ENCODE results near the gene SLC27A5.

SLC27A5 gene, protein sequence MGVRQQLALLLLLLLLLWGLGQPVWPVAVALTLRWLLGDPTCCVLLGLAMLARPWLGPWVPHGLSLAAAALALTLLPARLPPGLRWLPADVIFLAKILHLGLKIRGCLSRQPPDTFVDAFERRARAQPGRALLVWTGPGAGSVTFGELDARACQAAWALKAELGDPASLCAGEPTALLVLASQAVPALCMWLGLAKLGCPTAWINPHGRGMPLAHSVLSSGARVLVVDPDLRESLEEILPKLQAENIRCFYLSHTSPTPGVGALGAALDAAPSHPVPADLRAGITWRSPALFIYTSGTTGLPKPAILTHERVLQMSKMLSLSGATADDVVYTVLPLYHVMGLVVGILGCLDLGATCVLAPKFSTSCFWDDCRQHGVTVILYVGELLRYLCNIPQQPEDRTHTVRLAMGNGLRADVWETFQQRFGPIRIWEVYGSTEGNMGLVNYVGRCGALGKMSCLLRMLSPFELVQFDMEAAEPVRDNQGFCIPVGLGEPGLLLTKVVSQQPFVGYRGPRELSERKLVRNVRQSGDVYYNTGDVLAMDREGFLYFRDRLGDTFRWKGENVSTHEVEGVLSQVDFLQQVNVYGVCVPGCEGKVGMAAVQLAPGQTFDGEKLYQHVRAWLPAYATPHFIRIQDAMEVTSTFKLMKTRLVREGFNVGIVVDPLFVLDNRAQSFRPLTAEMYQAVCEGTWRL

DNA sequence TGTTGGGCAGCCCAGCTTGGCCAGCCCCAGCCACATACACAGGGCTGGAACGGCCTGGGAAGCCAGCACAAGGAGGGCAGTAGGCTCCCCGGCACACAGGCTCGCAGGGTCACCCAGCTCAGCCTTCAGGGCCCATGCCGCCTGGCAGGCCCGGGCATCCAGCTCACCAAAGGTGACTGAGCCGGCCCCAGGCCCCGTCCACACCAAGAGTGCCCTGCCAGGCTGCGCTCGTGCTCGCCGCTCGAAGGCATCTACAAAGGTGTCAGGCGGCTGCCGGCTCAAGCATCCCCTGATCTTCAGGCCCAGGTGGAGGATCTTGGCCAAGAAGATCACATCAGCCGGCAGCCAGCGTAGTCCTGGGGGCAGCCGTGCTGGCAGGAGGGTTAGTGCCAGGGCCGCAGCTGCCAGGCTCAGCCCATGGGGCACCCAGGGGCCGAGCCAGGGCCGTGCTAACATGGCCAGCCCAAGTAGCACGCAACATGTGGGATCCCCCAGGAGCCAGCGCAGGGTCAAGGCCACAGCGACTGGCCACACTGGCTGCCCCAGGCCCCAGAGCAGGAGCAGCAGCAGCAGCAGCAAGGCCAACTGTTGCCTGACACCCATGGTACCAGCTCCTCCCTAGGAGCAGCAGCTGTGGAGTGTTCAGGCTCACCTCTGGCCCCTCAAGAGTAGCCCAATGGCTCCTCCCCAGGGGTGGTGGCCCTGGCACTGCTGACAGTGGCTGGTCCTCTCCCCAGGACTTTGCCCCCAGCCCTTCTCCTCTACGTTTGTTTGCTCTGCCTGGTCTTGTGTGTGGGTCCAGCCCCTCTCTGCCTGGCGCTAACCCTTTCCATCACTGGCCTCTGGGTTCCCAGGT, at the start of gene SLC27A5:
TSS of gene SLC27A5 (minus strand) at position 640 of the 856 bp plus-strand sequence. CDS start at position 603, 37 bp downstream.
- no peak for DNase-seq (ENCODE audit: low read depth, low spot score)

DNA sequence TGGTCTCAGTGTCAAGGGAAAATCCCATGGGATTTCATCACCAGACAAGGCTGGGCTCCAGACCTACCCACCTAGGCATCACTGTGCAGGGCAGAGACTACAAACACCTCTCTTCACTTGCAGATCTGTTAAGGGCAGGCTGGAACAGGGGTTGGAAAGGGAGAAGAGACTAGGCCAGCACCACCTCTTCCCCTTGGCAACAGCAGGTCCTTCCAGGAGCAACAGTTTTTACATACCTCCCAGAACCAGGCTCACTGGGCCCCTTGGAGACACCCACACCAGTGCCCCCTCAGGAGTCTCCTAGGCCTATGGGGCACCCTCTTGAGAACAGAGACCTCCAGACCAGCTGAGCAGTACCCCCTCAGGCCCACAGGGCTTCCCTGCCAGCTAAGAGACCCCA, 49.1 kb upstream of the SLC27A5 start:
- DNase-seq (ENCODE audit: low read depth, low spot score) = no peak

- DNase-seq (ENCODE audit: low read depth, low spot score) = no peak
These were observed 48.5 kb upstream of the SLC27A5 start for GRCh38 chr19:58560007-58560887.

DNA sequence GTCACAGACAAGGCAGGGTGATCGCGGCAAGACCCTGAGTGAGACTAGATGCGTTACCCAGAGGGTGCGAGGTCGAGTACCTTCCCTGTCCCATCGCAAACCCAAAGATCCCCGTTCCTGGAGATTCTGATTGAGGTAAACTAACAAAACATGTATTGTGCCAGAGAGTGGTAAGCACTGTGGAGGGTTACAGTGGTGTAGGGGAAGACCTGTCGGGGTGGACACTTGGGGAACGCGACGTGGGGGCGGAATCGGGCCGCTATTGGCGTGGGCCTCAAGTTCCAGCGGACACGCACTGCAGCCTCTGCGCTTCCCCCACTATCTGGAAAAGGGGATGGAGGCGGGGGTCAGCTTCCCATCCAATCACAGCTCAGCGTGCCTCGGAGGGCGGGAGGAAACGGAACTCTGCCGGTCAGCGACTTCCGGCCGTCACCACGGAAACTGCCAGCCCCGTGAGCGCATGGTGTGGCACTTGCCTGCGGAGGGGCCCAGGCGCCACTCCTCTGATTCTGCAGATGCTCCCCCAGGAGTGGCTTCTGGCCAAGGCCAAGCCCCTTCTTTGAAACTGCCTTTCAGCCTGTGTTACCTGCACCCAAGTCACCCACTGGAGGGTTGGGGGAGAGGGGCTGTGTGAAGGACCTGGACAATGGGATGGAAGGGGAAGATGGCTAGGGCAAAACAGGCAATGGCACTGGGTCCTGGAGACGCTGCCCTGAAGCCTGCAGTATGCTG, 47.6 kb upstream of the SLC27A5 start:
- peak; percentile 94 for DNase-seq (ENCODE audit: low read depth, low spot score)

DNA sequence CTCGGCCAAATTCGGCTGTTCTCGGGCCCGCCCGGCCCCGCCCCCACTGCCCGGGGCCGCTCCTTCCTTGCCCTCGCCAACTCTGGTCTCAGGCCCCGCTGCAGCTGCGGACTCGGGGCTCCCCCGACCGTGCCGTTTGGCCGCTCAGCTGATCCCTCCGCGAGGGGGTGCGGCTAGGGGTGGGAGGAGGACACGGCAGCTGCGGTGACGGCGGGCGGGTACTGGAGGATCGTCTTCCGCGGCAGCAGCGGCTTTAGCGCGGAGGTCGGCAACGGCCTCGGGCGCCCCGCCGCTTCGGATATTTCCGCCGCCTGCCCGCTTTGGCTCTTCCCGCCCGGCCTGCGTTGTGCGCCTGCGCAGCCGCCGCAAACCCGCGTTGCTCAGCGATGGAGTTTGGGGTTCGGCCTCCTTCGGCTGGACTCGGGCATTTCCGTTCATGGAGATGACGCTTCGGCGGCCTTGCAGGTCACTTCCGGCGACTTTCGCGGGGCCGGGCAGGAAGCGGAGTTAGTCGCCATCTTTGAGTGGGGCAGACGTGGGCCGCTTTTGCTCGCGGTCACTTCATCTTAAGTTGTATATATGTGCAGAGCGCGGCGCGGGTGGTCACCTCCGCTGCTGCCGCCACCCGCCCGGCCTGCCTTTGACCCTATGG, 47.0 kb upstream of the SLC27A5 start:
- DNase-seq (ENCODE audit: low read depth, low spot score) = peak; percentile 99

DNA sequence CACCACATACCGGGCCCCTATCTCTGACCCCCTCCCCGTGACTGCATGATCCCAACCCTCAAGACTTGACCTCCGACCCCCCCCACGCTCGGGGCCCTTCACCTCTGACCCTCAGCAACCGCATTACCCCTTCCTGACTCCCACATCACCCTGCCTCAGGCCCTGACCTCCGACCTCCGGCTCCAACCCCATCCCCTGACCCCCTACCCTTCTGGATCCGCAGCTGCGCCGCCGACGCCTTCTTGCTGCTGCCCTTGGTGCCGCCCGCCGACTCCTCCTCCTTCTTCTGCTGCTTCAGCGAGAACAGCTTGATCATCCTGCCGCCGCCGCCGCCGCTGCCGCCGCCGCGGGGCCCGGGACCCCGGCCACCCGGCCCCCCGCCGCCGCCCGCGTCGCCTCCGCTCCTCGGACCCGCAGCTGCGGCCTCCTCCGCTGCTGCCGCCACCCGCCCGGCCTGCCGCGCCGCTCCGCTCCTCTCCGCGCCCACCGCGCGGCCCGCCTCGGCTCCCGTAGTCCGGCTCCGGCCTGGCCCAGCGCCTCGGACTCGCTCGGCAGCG, 46.4 kb upstream of the SLC27A5 start, which contains the start of gene UBE2M:
TSS of gene UBE2M (minus strand) at position 546 of the 557 bp plus-strand sequence. CDS start at position 316, 230 bp downstream.
- peak; percentile 56 for DNase-seq (ENCODE audit: low read depth, low spot score)

- no peak for DNase-seq (ENCODE audit: low read depth, low spot score)
These were observed 45.7 kb upstream of the SLC27A5 start for GRCh38 chr19:58557221-58558065.

DNA sequence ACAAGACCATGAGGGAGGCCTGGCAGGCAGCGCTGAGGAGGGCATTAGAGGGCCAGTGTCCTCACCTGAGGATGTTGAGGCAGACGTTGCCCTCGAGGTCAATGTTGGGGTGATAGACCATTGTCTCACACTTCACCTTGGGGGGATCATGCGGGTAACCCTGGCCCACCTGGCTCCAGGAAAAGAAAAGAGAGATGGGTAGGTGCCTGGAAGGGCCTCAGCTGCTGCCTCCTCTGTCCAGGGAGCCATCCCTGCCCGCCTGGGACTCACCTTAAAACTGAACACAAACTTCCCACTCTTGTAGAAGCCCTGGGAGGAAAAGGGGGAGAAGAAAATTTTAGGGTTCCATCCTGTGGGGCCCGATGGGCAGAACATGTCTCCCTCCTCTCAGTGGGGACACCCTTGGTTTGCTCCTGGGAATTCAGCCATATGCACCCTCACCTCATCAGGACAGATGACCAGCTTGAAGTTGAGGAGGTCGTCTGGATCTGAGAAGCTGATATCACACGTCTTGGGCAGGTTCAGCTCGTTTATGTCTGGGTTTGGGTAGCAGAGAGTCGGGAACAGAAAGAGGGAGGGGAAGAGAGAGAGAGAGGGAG, 44.9 kb upstream of the SLC27A5 start:
- no peak for DNase-seq (ENCODE audit: low read depth, low spot score)

GRCh38 chr19:58555920-58556621, 44.3 kb upstream of the SLC27A5 start:
- DNase-seq (ENCODE audit: low read depth, low spot score) = no peak

DNA sequence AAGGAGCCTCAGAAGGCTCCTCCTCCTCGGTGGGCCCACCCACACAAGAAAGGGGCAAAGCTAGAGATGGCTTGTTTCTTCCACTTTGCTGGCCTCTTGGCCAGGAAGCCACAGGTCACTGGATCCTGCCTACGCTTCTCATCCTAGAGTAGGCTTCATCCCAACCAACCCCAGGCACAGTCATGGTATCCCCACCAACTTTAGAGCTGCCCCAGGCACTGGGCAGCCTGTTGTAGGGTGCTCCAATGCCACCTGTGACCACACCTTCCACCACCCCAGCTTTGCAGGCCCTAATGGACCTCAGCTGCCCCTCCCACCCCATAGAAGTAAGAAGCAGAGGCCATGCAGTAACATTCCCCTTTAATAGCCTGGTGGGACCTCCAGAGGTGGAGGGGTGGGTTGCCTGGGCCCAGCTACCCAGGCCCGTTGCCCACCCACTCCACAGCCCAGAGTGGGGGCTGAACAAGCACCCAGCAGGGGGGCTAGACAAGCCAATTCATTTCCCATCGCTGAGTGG, 43.6 kb upstream of the SLC27A5 start:
- no peak for DNase-seq (ENCODE audit: low read depth, low spot score)

DNA sequence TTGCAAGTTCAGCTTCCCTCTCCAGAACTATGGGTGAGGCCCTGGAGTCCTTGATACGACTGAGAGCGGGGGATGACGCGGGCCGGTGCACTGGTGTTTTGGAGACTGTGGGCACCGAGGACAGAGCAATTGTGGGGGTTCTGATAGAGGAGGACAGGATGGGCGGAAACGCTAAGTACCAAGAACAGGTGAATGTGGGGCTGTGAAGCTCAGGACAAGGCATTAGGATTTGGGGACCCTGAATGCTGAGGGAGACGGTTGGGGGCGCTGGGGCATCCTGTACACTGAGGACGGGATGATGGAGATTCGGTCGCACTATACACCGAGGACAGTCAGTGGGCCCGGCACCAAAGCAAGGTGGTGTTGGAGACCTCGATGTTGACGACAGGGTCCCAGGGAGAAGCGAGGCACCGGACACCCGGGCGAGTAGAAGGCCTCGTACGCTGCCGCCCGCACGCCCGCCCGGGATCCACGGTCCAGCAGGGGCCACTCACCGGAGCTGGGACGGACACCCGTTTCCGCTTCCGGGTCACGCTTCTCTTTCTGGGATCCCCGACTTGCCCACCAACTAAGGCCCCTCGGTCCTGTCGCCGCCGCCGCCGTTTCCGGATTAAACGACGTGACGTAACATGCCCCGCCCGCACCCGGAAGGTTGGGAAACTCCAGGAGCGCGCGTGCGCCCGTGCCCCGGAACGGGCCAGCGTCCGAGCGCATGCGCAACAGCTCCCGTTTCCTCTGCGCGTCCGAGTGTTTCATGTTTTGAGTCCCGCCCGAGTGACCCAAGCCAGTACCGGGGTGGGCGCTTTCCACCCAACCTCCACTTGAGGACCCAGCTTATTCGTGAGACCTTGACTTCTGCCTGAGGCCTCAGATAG, 42.9 kb upstream of the SLC27A5 start, which contains the start of gene CHMP2A:
TSS of gene CHMP2A (minus strand) at position 612 of the 875 bp plus-strand sequence. CDS start 893 bp downstream, outside the sequence.
- peak; percentile 98 for DNase-seq (ENCODE audit: low read depth, low spot score)

DNA sequence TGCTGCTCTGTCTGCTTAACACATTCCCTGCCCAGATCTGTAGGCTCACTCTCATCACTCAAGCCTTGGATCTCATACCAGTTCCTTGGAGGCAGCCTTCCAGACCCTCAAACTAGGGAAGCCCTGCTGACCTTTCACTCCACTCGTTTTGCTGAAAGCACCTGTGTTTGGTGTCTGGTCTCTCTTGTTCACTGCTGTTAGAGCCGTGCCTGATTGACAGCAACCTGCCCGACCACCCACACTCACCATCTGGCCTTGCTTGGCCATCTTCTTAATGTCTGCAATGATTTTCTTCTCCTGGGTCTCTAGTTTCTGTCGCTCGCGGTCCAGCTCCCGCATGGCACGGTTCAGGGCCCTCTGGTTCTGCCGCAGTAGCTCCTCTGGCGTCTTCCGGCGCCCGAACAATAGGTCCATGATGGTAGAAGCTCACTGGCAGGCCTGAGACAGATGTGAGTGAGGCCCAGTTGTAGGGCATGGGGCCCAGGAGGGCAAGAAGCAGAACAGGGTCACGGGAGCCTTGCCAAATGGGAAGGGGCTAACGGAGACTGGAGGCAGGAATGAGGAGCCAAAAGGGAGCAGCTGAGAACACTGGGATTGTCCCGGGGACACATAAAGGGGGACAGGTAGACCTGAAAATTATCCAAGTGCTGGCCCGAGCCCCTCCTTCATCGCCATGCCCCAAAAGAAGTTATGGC, 42.2 kb upstream of the SLC27A5 start:
- no peak for DNase-seq (ENCODE audit: low read depth, low spot score)

DNA sequence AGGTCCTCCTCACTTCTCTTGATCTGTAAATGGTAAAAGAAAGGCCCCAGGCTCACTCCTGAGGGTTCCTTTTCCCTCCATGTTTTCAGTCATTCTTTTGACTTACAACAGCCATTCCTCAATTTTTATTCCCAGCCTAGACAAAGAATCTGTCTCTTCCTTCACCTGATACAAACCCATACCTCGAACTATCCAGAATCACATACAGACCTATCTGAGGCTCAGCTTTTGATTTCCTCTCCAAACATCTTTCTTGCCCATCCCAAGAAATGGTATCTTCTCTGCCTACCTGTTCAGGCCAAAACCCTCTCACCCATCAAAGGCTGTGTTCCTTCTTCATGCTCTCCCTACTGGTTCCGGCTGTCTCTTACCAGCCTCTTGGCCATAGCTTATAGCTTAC, 40.9 kb upstream of the SLC27A5 start:
- no peak for DNase-seq (ENCODE audit: low read depth, low spot score)

DNA sequence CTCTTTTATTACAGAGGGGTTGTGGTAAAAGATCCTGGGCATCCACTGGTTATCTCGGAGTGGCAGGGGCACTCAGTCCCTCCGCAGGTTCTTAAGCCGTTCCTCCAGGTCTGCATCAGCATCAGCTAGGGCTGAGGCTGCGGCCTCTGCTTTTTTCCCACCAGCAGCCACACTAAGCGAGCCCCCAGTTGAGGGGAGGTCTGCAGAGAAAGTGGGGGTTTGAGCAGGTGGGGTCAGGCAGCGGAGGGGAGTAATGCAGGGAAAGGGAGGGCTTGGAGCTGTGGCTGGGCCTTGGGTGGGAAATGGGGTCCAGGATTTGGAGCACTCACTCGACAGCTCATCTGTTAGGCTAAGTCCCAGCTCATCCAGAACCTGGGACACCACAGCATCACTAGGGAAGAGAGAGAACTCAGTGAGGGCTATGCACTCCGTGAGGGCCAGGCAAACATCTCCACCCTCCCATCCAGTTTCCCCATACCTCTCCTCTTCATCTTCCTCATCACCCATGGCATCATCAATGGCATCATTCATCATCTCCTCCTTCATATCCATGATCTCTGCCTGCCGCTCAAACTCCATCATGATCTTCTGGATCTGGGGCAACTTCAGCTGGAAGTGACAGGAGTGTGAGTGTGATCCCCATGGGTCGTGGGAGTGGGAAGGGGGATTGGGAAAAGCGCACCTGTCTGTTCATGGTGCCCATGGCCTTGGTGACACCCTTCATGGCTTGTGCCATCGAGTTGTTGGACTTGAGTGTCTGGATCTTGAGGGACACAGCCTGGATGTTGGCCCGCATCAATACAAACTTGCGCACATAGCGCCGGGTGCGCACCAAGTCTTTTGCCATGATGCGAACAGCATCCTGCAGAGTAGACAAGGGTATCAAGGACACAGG, 40.0 kb upstream of the SLC27A5 start:
- no peak for DNase-seq (ENCODE audit: low read depth, low spot score)
